Vagina (tissue), 2 donors: ENCODE data around the gene GTPBP6. TPM values are rescaled to one million over a fixed set of nuclear protein-coding genes. Genes with fewer than 3 reads are reported as not detected.

Experiments
- DNase-seq, 2 donors: peaks; one replicate each; pipeline ENCODE4 v3.0.0-alpha.2; 2017; ENCODE audit errors: extremely low spot score in 2 of 2
- H3K27ac ChIP-seq: fragments of 200-600 bp; sonication (generic); one replicate; pipeline ENCODE4 v1.5.1; 2019
- H3K27me3 ChIP-seq: fragments of 200-600 bp; sonication (generic); one replicate; pipeline ENCODE4 v1.5.1; 2019
- H3K36me3 ChIP-seq, 2 donors: fragments of 200-600 bp; sonication (generic); one replicate each; pipeline ENCODE4 v1.5.1; 2017 to 2019
- H3K4me1 ChIP-seq: fragments of 200-600 bp; sonication (generic); one replicate; pipeline ENCODE4 v1.5.1; 2019
- H3K4me3 ChIP-seq, 2 donors: fragments of 200-600 bp; sonication (generic); 1 replicate in 1 of 2; 2 replicates in 1 of 2; pipeline ENCODE4 v1.5.1; 2016 to 2019
- H3K9me3 ChIP-seq: fragments of 200-600 bp; sonication (generic); one replicate; pipeline ENCODE4 v1.5.1; 2019
- CTCF ChIP-seq, 3 experiments: fragments of 450-650 bp in 2 of 3; fragments of 200-600 bp in 1 of 3; sonication (generic) in 1 of 3; IDR thresholded peaks; one replicate each; pipeline ENCODE4 v1.5.1; 2017 to 2019; ENCODE audit warnings: antibody characterized with exemption in 3 of 3, mild to moderate bottlenecking in 2 of 3, moderate library complexity in 2 of 3
- POLR2A ChIP-seq, 2 donors: fragments of 450-650 bp; IDR thresholded peaks; one replicate each; pipeline ENCODE4 v1.6.1; 2017; ENCODE audit warnings: antibody characterized with exemption in 2 of 2, mild to moderate bottlenecking in 2 of 2, moderate library complexity in 2 of 2
- POLR2AphosphoS5 ChIP-seq, 2 donors: sonication (generic); formaldehyde crosslinking; IDR thresholded peaks; one replicate each; pipeline ENCODE4 v1.9.0; 2017; ENCODE audit warnings: antibody characterized with exemption in 2 of 2, mild to moderate bottlenecking in 2 of 2, low read depth in 1 of 2; ENCODE audit not compliant: insufficient read depth in 1 of 2
- intact Hi-C: fragments of 100-400 bp; cut with DNase I; formaldehyde crosslinking; loops from one replicate; pipeline ENCODE4 v1.15.1; 2023
- total RNA-seq: library from RNA; depleted of rRNA; stranded (reverse); fragments of >200 nt; gene quantifications from one replicate; pipeline ENCODE4 v1.2.3, GENCODE V29; 2016

GTPBP6 gene
- total RNA-seq, 1 donor from 2014 or later, result 30.9 TPM

GRCh38 chrX:335758-336155, 17.2 kb upstream of the GTPBP6 start:
- no peak for DNase-seq
- no peak overlapping the region for H3K27ac ChIP-seq
- no peaks in the 10 kb centered on the region for H3K9me3 ChIP-seq
- no peak overlapping the region for H3K4me3 ChIP-seq
- peaks cover 12% of the 10 kb centered on the region for H3K4me1 ChIP-seq
- no peak for TF ChIP-seq POLR2A (IDR thresholded peaks at IDR 0.05)
- TF ChIP-seq POLR2AphosphoS5 (IDR thresholded peaks at IDR 0.05; ENCODE audit: insufficient read depth in 1 of 2, low read depth in 1 of 2), result no peak
- TF ChIP-seq CTCF (IDR thresholded peaks at IDR 0.05), result no peak
- peaks cover 0 to 13% of the 10 kb centered on the region in 2 donors for H3K36me3 ChIP-seq
- H3K27me3 ChIP-seq, result no peaks in the 10 kb centered on the region
- intact Hi-C loops, result loop anchor here (10.0 kb wide), 1 partner anchor 1089 kb away; no protein-coding TSS in a partner anchor

GRCh38 chrX:334971-335757, 16.6 kb upstream of the GTPBP6 start:
- intact Hi-C loops, result loop anchor here (10.0 kb wide), 1 partner anchor 1090 kb away; no protein-coding TSS in a partner anchor
- Histone ChIP-seq H3K9me3 (no peaks in the 10 kb centered on the region), H3K36me3 (peaks cover 0 to 13% of the 10 kb centered on the region in 2 donors), H3K4me1 (peaks cover 13% of the 10 kb centered on the region), H3K27ac (no peak overlapping the region), H3K27me3 (no peaks in the 10 kb centered on the region), H3K4me3 (no peak overlapping the region)
- TF ChIP-seq POLR2A (IDR thresholded peaks at IDR 0.05) (no peak), CTCF (IDR thresholded peaks at IDR 0.05) (no peak), POLR2AphosphoS5 (IDR thresholded peaks at IDR 0.05; ENCODE audit: insufficient read depth in 1 of 2, low read depth in 1 of 2) (no peak)
- DNase-seq, result no peak

GRCh38 chrX:334331-334891, 15.8 kb upstream of the GTPBP6 start:
- Histone ChIP-seq H3K9me3 (no peaks in the 10 kb centered on the region), H3K27ac (no peak overlapping the region), H3K27me3 (no peaks in the 10 kb centered on the region), H3K4me3 (no peak overlapping the region), H3K4me1 (peaks cover 13% of the 10 kb centered on the region), H3K36me3 (peaks cover 0 to 13% of the 10 kb centered on the region in 2 donors)
- no peak for DNase-seq
- TF ChIP-seq CTCF (IDR thresholded peaks at IDR 0.05) (no peak), POLR2AphosphoS5 (IDR thresholded peaks at IDR 0.05; ENCODE audit: insufficient read depth in 1 of 2, low read depth in 1 of 2) (no peak), POLR2A (IDR thresholded peaks at IDR 0.05) (no peak)
- intact Hi-C loops, result loop anchor here (10.0 kb wide), 1 partner anchor 1090 kb away; no protein-coding TSS in a partner anchor

GRCh38 chrX:333611-334311, 15.2 kb upstream of the GTPBP6 start:
- Histone ChIP-seq H3K9me3 (no peaks in the 10 kb centered on the region), H3K27me3 (no peaks in the 10 kb centered on the region), H3K4me1 (peaks cover 13% of the 10 kb centered on the region), H3K27ac (no peak overlapping the region), H3K36me3 (peaks cover 0 to 13% of the 10 kb centered on the region in 2 donors), H3K4me3 (no peak overlapping the region)
- no peak for TF ChIP-seq CTCF (IDR thresholded peaks at IDR 0.05)
- TF ChIP-seq POLR2AphosphoS5 (IDR thresholded peaks at IDR 0.05; ENCODE audit: insufficient read depth in 1 of 2, low read depth in 1 of 2), result no peak
- TF ChIP-seq POLR2A (IDR thresholded peaks at IDR 0.05), result no peak
- DNase-seq, result no peak
- intact Hi-C loops, result loop anchor here (10.0 kb wide), 1 partner anchor 1091 kb away; no protein-coding TSS in a partner anchor
